HCT116 (cell line): ENCODE data around the gene NUDC. TPM values are rescaled to one million over a fixed set of nuclear protein-coding genes. Genes with fewer than 3 reads are reported as not detected.

Experiments
- ATAC-seq: fragments of 200-7000 bp; cut with Tn5 transposase; 2 replicates; pipeline ENCODE4 v1.9.1; 2020; ENCODE audit warnings: mild to moderate bottlenecking, moderate library complexity
- BruUV-seq: library from RNA; stranded (reverse); fragments of 400-500 nt; replicated peaks from 2 replicates; lab custom pipeline; 2021; lab: Mats Ljungman, UMichigan
- CTCF ChIA-PET: fragments of 300-600 bp; sonication (Branson Sonifier 250); formaldehyde crosslinking; loops from one replicate; lab custom pipeline; 2021; ENCODE audit warnings: antibody characterized with exemption; lab: Charles Lee
- POLR2A ChIA-PET: fragments of 300-600, 350-600 bp; sonication (Branson Sonifier 250); formaldehyde crosslinking; loops from one replicate; lab custom pipeline; 2021; ENCODE audit warnings: antibody characterized with exemption; lab: Charles Lee
- RAD21 ChIA-PET, 2 experiments: fragments of 300-600 bp; sonication (Branson Sonifier 250); formaldehyde crosslinking; loops; one replicate each; lab custom pipeline; 2023; ENCODE audit warnings: low total read pairs in 2 of 2; ENCODE audit not compliant: uncharacterized antibody in 2 of 2, unreplicated experiment in 2 of 2, low non-redundant PET in 1 of 2; lab: Charles Lee
- DNase-seq: peaks from one replicate; pipeline ENCODE4 v3.0.0-alpha.2; 2010; ENCODE audit warnings: low read depth, low spot score
- H2AFZ ChIP-seq: fragments of 200-600 bp; shearing (Covaris generic), sonication (generic); 2 replicates; pipeline ENCODE4 v1.6.1; 2017; ENCODE audit warnings: low read depth, mixed run types, mixed read lengths, antibody characterized with exemption, low read length; ENCODE audit not compliant: poor library complexity, severe bottlenecking
- H3K27ac ChIP-seq: 2 replicates; pipeline ENCODE4 v1.5.1; 2012; ENCODE audit warnings: low read depth, low read length
- H3K27me3 ChIP-seq: fragments of 200-600 bp; sonication (generic); 2 replicates; pipeline ENCODE4 v1.6.1; 2016; ENCODE audit warnings: mixed run types, low read length, mixed read lengths; ENCODE audit not compliant: insufficient read depth
- H3K36me3 ChIP-seq, 2 experiments: fragments of 200-500 bp in 1 of 2; fragments of 200-600 bp in 1 of 2; sonication (Bioruptor generic) in 1 of 2; sonication (generic) in 1 of 2; 2 replicates each; pipeline versions ENCODE4 v1.5.1 to v1.6.1; 2014 to 2016; ENCODE audit warnings: low read length in 2 of 2, inconsistent platforms in 1 of 2, mixed read lengths in 1 of 2, mixed run types in 1 of 2; ENCODE audit not compliant: insufficient read depth in 2 of 2, control insufficient read depth in 1 of 2
- H3K4me1 ChIP-seq, 2 experiments: fragments of 200-600 bp in 1 of 2; sonication (generic) in 1 of 2; 2 replicates each; pipeline versions ENCODE4 v1.5.1 to v1.6.1; 2012 to 2017; ENCODE audit warnings: low read length in 2 of 2, inconsistent platforms in 1 of 2, mild to moderate bottlenecking in 1 of 2, mixed read lengths in 1 of 2, mixed run types in 1 of 2, moderate library complexity in 1 of 2; ENCODE audit not compliant: insufficient read depth in 2 of 2, control insufficient read depth in 1 of 2
- H3K4me2 ChIP-seq: fragments of 200-600 bp; sonication (generic); 2 replicates; pipeline ENCODE4 v1.6.1; 2017; ENCODE audit warnings: mixed run types, low read length, mixed read lengths
- H3K4me3 ChIP-seq, 2 experiments: fragments of 200-600 bp in 1 of 2; sonication (generic) in 1 of 2; replicated peaks in 1 of 2; 2 replicates each; pipeline ENCODE4 v1.5.1; 2011 to 2016; ENCODE audit warnings: low read length in 2 of 2, control low read depth in 1 of 2, low read depth in 1 of 2, mild to moderate bottlenecking in 1 of 2, mixed read lengths in 1 of 2, mixed run types in 1 of 2
- H3K79me2 ChIP-seq: fragments of 200-600 bp; sonication (generic); 2 replicates; pipeline ENCODE4 v1.6.1; 2017; ENCODE audit warnings: mild to moderate bottlenecking, mixed run types, low read length, moderate library complexity, mixed read lengths; ENCODE audit not compliant: insufficient read depth
- H3K9ac ChIP-seq: fragments of 200-600 bp; sonication (generic); 2 replicates; pipeline ENCODE4 v1.6.1; 2016; ENCODE audit warnings: low read length, mixed read lengths
- H3K9me2 ChIP-seq: fragments of 200-600 bp; sonication (generic), shearing (Covaris generic); 2 replicates; pipeline ENCODE4 v1.6.1; 2017; ENCODE audit warnings: mixed run types, mild to moderate bottlenecking, moderate library complexity; ENCODE audit not compliant: insufficient read depth
- H3K9me3 ChIP-seq, 2 experiments: fragments of 200-500 bp in 1 of 2; fragments of 200-600 bp in 1 of 2; sonication (Bioruptor generic) in 1 of 2; sonication (generic) in 1 of 2; 2 replicates each; pipeline ENCODE4 v1.6.1; 2014 to 2017; ENCODE audit warnings: low read length in 2 of 2, mixed read lengths in 2 of 2, inconsistent platforms in 1 of 2, low read depth in 1 of 2, mild to moderate bottlenecking in 1 of 2, mixed run types in 1 of 2, moderate library complexity in 1 of 2; ENCODE audit not compliant: control insufficient read depth in 1 of 2, insufficient read depth in 1 of 2
- H4K20me1 ChIP-seq: fragments of 200-600 bp; sonication (generic), shearing (Covaris generic); 2 replicates; pipeline ENCODE4 v1.6.1; 2017; ENCODE audit warnings: mixed run types, mild to moderate bottlenecking, moderate library complexity; ENCODE audit not compliant: insufficient read depth
- CBX3 ChIP-seq: IDR thresholded peaks from 2 replicates; pipeline ENCODE4 v1.6.1; 2012; ENCODE audit warnings: low read depth
- ELF1 ChIP-seq: IDR thresholded peaks from 2 replicates; pipeline ENCODE4 v1.6.1; 2012; ENCODE audit warnings: low read depth, borderline replicate concordance
- FOSL1 ChIP-seq: IDR thresholded peaks from 2 replicates; pipeline ENCODE4 v1.6.1; 2012; ENCODE audit warnings: low read depth
- MAX ChIP-seq: IDR thresholded peaks from 2 replicates; pipeline ENCODE4 v1.6.1; 2012
- POLR2AphosphoS5 ChIP-seq: IDR thresholded peaks from 2 replicates; pipeline ENCODE4 v1.6.1; 2011; ENCODE audit warnings: mild to moderate bottlenecking, low read depth, low read length, moderate library complexity
- RAD21 ChIP-seq: IDR thresholded peaks from 2 replicates; pipeline ENCODE4 v1.6.1; 2012; ENCODE audit warnings: low read depth, mild to moderate bottlenecking
- SP1 ChIP-seq: IDR thresholded peaks from 2 replicates; pipeline ENCODE4 v1.6.1; 2012; ENCODE audit warnings: low read depth
- TCF7L2 ChIP-seq: IDR thresholded peaks from 2 replicates; pipeline ENCODE4 v1.7.0; 2011; ENCODE audit warnings: borderline replicate concordance, inconsistent platforms; ENCODE audit not compliant: insufficient read depth, insufficient read length; ENCODE audit errors: extremely low read depth
- ZBTB33 ChIP-seq: IDR thresholded peaks from 2 replicates; pipeline ENCODE4 v1.6.1; 2011; ENCODE audit warnings: mild to moderate bottlenecking, low read length, moderate library complexity; ENCODE audit not compliant: insufficient replicate concordance; ENCODE audit errors: extremely low read depth
- ZFX ChIP-seq: fragments of 450-650 bp; IDR thresholded peaks from 2 replicates; pipeline ENCODE4 v1.6.1; 2017
- ZNF274 ChIP-seq: fragments of 200-500 bp; sonication (Bioruptor generic); IDR thresholded peaks from 2 replicates; pipeline ENCODE4 v1.6.1; 2014; ENCODE audit warnings: mild to moderate bottlenecking, low read depth, low read length, inconsistent platforms
- intact Hi-C: fragments of 100-400 bp; cut with micrococcal nuclease; formaldehyde crosslinking; loops from 2 replicates; pipeline ENCODE4 v1.10.0; 2022
- total RNA-seq: library from RNA; stranded (reverse); gene quantifications from one replicate; pipeline ENCODE4 v1.2.1, GENCODE V29; 2021; ENCODE audit not compliant: unreplicated experiment

The NUDC gene
- total RNA-seq, 1 experiment from 2014 or later, result 119 TPM

- no peak overlapping the region for H3K4me3 ChIP-seq
- H3K27me3 ChIP-seq, result no peaks in the 10 kb centered on the region
- H3K27ac ChIP-seq, result no peak overlapping the region
- ChIA-PET CTCF (no interaction called here), POLR2A (no interaction called here), RAD21 (no interaction called here)
- intact Hi-C loops, result no loop called here
- BruUV-seq, result no TSS peak
- no peaks in the 10 kb centered on the region for H3K79me2 ChIP-seq
- peaks cover 10 to 24% of the 10 kb centered on the region in 2 experiments; a peak in 3 of 4 replicates for H3K36me3 ChIP-seq
- peaks cover 9 to 20% of the 10 kb centered on the region in 2 experiments for H3K4me1 ChIP-seq
- no peaks in the 10 kb centered on the region for H3K9me3 ChIP-seq
- no peak overlapping the region for H3K9ac ChIP-seq
- DNase-seq (no peak), ATAC-seq (no peak)
- no peak overlapping the region for H3K4me2 ChIP-seq
- no peaks in the 10 kb centered on the region for H4K20me1 ChIP-seq
- no peaks in the 10 kb centered on the region for H3K9me2 ChIP-seq
- H2AFZ ChIP-seq, result no peak overlapping the region
- TF ChIP-seq MAX (no peak), CBX3 (no peak), SP1 (no peak), FOSL1 (no peak), ZBTB33 (no peak), POLR2AphosphoS5 (no peak), ZNF274 (no peak), ZFX (no peak), RAD21 (no peak), TCF7L2 (no peak), ELF1 (no peak)
Measured at GRCh38 chr1:26951216-26951615, 29.7 kb downstream of the NUDC start.
